Activated B cell treated with CpG ODN at 0.5 μM for 24 hours (primary cell): Measurements from ENCODE around the gene TEKTIP1. TPM values are rescaled to one million over a fixed set of nuclear protein-coding genes. Genes with fewer than 3 reads are reported as not detected.

Experiments
- ATAC-seq: fragments of 200-7000 bp; cut with Tn5 transposase; one replicate; pipeline ENCODE4 v1.10.0; 2021; ENCODE audit warnings: low read depth, mild to moderate bottlenecking, moderate library complexity
- CTCF ChIA-PET: fragments of 350-600 bp; sonication (Branson Sonifier 250); formaldehyde crosslinking; loops from one replicate; lab custom pipeline; 2021; ENCODE audit warnings: antibody characterized with exemption; lab: Charles Lee
- POLR2A ChIA-PET: fragments of 350-600 bp; sonication (Branson Sonifier 250); formaldehyde crosslinking; loops from one replicate; lab custom pipeline; 2021; ENCODE audit warnings: antibody characterized with exemption; lab: Charles Lee
- DNase-seq: peaks from one replicate; pipeline ENCODE4 v3.0.0; 2022
- H3K27ac Mint-ChIP-seq: one replicate; pipeline ENCODE4 v1.8.0; 2020; ENCODE audit warnings: mixed read lengths
- H3K27me3 Mint-ChIP-seq: one replicate; pipeline ENCODE4 v1.8.0; 2021; ENCODE audit warnings: mixed read lengths
- H3K36me3 Mint-ChIP-seq: one replicate; pipeline ENCODE4 v1.8.0; 2021; ENCODE audit warnings: low read depth, mixed read lengths
- H3K4me1 Mint-ChIP-seq: one replicate; pipeline ENCODE4 v1.8.0; 2021; ENCODE audit warnings: mixed read lengths
- H3K4me3 Mint-ChIP-seq: one replicate; pipeline ENCODE4 v1.8.0; 2020; ENCODE audit warnings: mild to moderate bottlenecking, mixed read lengths
- H3K9me3 Mint-ChIP-seq: one replicate; pipeline ENCODE4 v1.8.0; 2020; ENCODE audit warnings: mixed read lengths
- CTCF ChIP-seq: fragments of 200-600 bp; IDR thresholded peaks from one replicate; pipeline ENCODE4 v1.8.0; 2022; ENCODE audit warnings: antibody characterized with exemption, mild to moderate bottlenecking
- intact Hi-C: fragments of 100-400 bp; cut with micrococcal nuclease; formaldehyde crosslinking; loops from one replicate; pipeline ENCODE4 v1.15.1; 2024
- total RNA-seq: library from RNA; stranded (reverse); gene quantifications from 2 replicates; pipeline ENCODE4 v1.2.3, GENCODE V29; 2022

Gene TEKTIP1
- total RNA-seq, 1 donor from 2014 or later: 7.1 TPM

DNA sequence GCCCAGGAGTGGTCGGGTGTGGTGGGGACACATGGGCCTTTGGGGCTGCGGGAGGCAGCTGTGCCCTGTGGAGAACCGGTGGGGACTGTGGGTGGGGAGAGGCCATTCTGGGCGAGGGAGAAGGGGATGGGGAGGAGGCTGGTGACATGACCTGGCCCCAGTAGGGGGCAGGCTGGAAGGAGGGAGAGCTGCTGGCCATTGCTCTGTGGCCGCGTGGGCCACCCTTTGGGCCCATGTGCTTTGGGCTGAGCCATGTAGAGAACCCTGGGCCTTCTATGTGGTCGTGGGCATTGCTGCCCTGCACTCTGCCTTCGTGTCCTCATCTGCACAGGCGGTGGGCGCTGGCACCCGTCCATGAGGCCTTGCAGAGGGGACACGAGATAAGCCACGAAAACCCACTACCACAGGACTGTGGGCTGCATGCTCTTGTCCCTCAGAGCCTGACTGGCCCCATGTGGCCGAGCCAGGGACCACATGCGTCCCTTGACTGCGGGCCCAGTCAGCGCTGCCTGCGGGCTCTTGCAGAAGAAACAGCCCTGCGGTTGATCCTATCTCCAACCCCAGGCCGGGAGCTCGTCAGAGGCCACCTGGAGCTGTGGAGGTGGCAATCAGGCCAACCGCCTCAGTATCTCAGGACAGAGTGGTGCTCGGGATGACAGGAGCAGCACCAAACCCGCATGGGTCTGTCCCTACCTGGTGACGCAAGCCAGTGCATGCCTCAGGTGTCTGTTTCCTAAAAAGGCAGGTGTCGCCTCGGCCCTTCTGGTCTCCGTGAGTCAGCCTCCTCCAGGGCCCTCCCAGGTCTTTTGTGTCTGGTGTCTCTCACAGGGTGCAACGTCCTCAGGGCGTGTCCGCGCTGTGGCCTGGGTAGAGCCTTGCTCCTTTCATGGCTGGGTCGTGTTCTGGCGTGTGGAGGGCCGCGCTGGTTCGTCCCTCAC, 18.5 kb upstream of the TEKTIP1 start:
- Mint-ChIP-seq H3K36me3 (peaks cover 30% of the 10 kb centered on the region), H3K9me3 (no peaks in the 10 kb centered on the region), H3K27ac (no peak overlapping the region), H3K27me3 (no peaks in the 10 kb centered on the region), H3K4me1 (peaks cover 44% of the 10 kb centered on the region), H3K4me3 (no peak overlapping the region)
- DNase-seq: no peak
- POLR2A ChIA-PET: interaction anchor here (0.6 kb wide), 1 partner anchor 32 kb away, joined by 4 read pairs; no protein-coding TSS in a partner anchor
- TF ChIP-seq CTCF: no peak
- intact Hi-C loops: no loop called here
- CTCF ChIA-PET: no interaction called here
- no peak for ATAC-seq

GRCh38 chr19:3521104-3521445, 17.9 kb upstream of the TEKTIP1 start:
- no peaks in the 10 kb centered on the region for H3K9me3 Mint-ChIP-seq
- peaks cover 37% of the 10 kb centered on the region for H3K4me1 Mint-ChIP-seq
- H3K27ac Mint-ChIP-seq: no peak overlapping the region
- ATAC-seq (no peak), DNase-seq (no peak)
- ChIA-PET POLR2A (no interaction called here), CTCF (no interaction called here)
- H3K27me3 Mint-ChIP-seq: no peaks in the 10 kb centered on the region
- peaks cover 30% of the 10 kb centered on the region for H3K36me3 Mint-ChIP-seq
- intact Hi-C loops: no loop called here
- no peak for TF ChIP-seq CTCF
- no peak overlapping the region for H3K4me3 Mint-ChIP-seq

- intact Hi-C loops: no loop called here
- Mint-ChIP-seq H3K4me3 (no peak overlapping the region), H3K27ac (no peak overlapping the region), H3K4me1 (peaks cover 22% of the 10 kb centered on the region), H3K9me3 (no peaks in the 10 kb centered on the region), H3K27me3 (no peaks in the 10 kb centered on the region), H3K36me3 (peaks cover 33% of the 10 kb centered on the region)
- ChIA-PET CTCF (no interaction called here), POLR2A (no interaction called here)
- ATAC-seq: no peak
- DNase-seq: no peak
- no peak for TF ChIP-seq CTCF
These were observed 16.3 kb upstream of the TEKTIP1 start for GRCh38 chr19:3522421-3523360.

DNA sequence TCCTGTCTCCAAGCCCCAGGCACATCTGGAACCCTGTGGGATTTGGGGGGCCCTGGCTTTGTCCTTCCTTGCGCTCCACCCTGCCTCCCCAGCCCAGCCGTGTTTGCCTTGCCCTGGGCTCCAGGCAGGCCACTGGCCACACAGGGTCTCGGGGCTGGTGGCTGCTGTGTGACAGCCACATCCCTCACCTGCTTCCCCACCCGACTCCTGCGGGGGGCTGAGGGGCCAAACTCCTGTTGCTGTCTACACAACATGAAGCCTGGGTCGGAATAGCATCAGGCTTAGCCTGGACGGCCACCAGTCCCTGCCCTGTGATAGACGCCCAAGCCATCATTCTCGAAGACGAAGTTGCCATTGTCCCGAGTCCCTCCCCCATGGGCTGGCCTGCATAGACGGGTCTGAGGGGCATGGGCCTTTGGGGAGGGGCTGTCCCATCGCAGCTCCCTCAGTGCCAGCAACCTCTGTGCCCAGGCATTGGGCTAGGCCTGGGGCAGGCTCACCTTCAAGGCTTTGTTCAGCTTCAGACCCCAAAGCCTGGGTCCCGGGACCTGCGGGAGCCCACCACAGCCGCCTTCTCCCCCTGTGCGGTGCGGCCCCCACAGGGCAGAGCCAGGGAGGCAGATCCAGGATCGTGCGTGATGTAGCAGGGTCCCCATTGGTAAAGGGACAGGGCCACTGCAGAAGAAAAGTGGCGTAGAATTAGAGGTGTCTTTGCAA, 15.5 kb upstream of the TEKTIP1 start:
- TF ChIP-seq CTCF: no peak
- Mint-ChIP-seq H3K4me1 (peaks cover 15% of the 10 kb centered on the region), H3K27me3 (no peaks in the 10 kb centered on the region), H3K27ac (no peak overlapping the region), H3K4me3 (no peak overlapping the region), H3K36me3 (peaks cover 33% of the 10 kb centered on the region), H3K9me3 (no peaks in the 10 kb centered on the region)
- ATAC-seq (no peak), DNase-seq (no peak)
- CTCF ChIA-PET: no interaction called here
- POLR2A ChIA-PET: no interaction called here
- intact Hi-C loops: no loop called here
